Measurements from ENCODE around the gene GAL. TPM values are rescaled to one million over a fixed set of nuclear protein-coding genes. Genes with fewer than 3 reads are reported as not detected.
"Not testable (repeated sequence)": the region's sequence is repeated elsewhere in the genome, so short reads cannot be mapped to it uniquely, and the experiment has no call there.

Gene GAL
- total RNA-seq: 10 to 100 TPM in 3 of 8 experiments, 1 to 10 TPM in 2, under 1 TPM in 2, not detected in 1; 0.27 to 65.1 (median 5.7) TPM

- ATAC-seq (replicated peaks in 6 of 8): peak; percentile 80 to 94 (median 82)
- H3K4me3 ChIP-seq: peak within 1 kb of the TSS; percentile 20 to 39 (median 26)
- H3K27ac ChIP-seq: no peak within 1 kb of the TSS
- H3K4me1 ChIP-seq (replicated peaks in 1 of 2): peaks cover 0 to 7% of the 10 kb centered on the region in 2 donors
- in situ Hi-C loops (cut with MboI; ENCODE audit: low pct_unique_long_range_greater_than_20kb in 2 of 9, low sequenced_read_pairs in 9 of 9, unreplicated experiment in 9 of 9): no loop called here
- 0 to 40% (median 18%) methylated on average over 1 to 8 of the region's 113 CpGs; no CpG with 5 or more reads in 5 of the 10 experiments for WGBS, 10 experiments
Measured at GRCh38 chr11:68684385-68685356, at the start of gene GAL. Gene GAL (plus strand): TSS chr11:68684544. CDS start chr11:68684924, 380 bp downstream.

GRCh38 chr11:68634606-68635005 lies 49.7 kb upstream of the GAL start:
- in situ Hi-C loops (cut with MboI; ENCODE audit: low pct_unique_long_range_greater_than_20kb in 2 of 9, low sequenced_read_pairs in 9 of 9, unreplicated experiment in 9 of 9): loop anchor here in 1 of 9 experiments (25.0 kb wide), 2 partner anchors 103 to 253 kb away; no protein-coding TSS in a partner anchor
- not testable (repeated sequence) for H3K4me1 ChIP-seq (replicated peaks in 1 of 2); ATAC-seq (replicated peaks in 6 of 8); H3K4me3 ChIP-seq; H3K27ac ChIP-seq
- WGBS, 10 experiments: 15 to 100% (median 45%) methylated on average over 1 to 4 of the region's 7 CpGs; no CpG with 5 or more reads in 4 of the 10 experiments

GRCh38 chr11:68635172-68635571 lies 49.2 kb upstream of the GAL start:
- not testable (repeated sequence) for H3K4me3 ChIP-seq; H3K4me1 ChIP-seq (replicated peaks in 1 of 2); H3K27ac ChIP-seq; ATAC-seq (replicated peaks in 6 of 8)
- WGBS, 10 experiments: 60 to 100% (median 90%) methylated on average over 1 to 2 of the region's 7 CpGs; no CpG with 5 or more reads in 3 of the 10 experiments
- in situ Hi-C loops (cut with MboI; ENCODE audit: low pct_unique_long_range_greater_than_20kb in 2 of 9, low sequenced_read_pairs in 9 of 9, unreplicated experiment in 9 of 9): loop anchor here in 1 of 9 experiments (25.0 kb wide), 2 partner anchors 102 to 252 kb away; no protein-coding TSS in a partner anchor

- H3K4me1 ChIP-seq (replicated peaks in 1 of 2); H3K4me3 ChIP-seq; H3K27ac ChIP-seq; ATAC-seq (replicated peaks in 6 of 8): not testable (repeated sequence)
- in situ Hi-C loops (cut with MboI; ENCODE audit: low pct_unique_long_range_greater_than_20kb in 2 of 9, low sequenced_read_pairs in 9 of 9, unreplicated experiment in 9 of 9): loop anchor here in 1 of 9 experiments (25.0 kb wide), 2 partner anchors 101 to 251 kb away; no protein-coding TSS in a partner anchor
- 18 to 71% (median 24%) methylated on average over 3 to 6 of the region's 10 CpGs; no CpG with 5 or more reads in 7 of the 10 experiments for WGBS, 10 experiments
Measured at GRCh38 chr11:68635883-68636282, 48.5 kb upstream of the GAL start.

GRCh38 chr11:68639322-68639721 lies 45.0 kb upstream of the GAL start:
- H3K27ac ChIP-seq; H3K4me3 ChIP-seq; H3K4me1 ChIP-seq (replicated peaks in 1 of 2); ATAC-seq (replicated peaks in 6 of 8): not testable (repeated sequence)
- 100% methylated on average over 1 of the region's 3 CpGs; no CpG with 5 or more reads in 9 of the 10 experiments for WGBS, 10 experiments
- in situ Hi-C loops (cut with MboI; ENCODE audit: low pct_unique_long_range_greater_than_20kb in 2 of 9, low sequenced_read_pairs in 9 of 9, unreplicated experiment in 9 of 9): loop anchor here in 1 of 9 experiments (25.0 kb wide), 2 partner anchors 98 to 248 kb away; no protein-coding TSS in a partner anchor

GRCh38 chr11:68641880-68642279 lies 42.5 kb upstream of the GAL start:
- no peak for ATAC-seq (replicated peaks in 6 of 8)
- WGBS, 10 experiments: 62 to 100% (median 84%) methylated on average over 1 to 9 of the region's 15 CpGs; no CpG with 5 or more reads in 5 of the 10 experiments
- in situ Hi-C loops (cut with MboI; ENCODE audit: low pct_unique_long_range_greater_than_20kb in 2 of 9, low sequenced_read_pairs in 9 of 9, unreplicated experiment in 9 of 9): loop anchor here in 1 of 9 experiments (25.0 kb wide), 2 partner anchors 95 to 245 kb away; no protein-coding TSS in a partner anchor
- Histone ChIP-seq H3K4me3 (no peak overlapping the region), H3K4me1 (replicated peaks in 1 of 2) (no peaks in the 10 kb centered on the region), H3K27ac (no peak overlapping the region)

- in situ Hi-C loops (cut with MboI; ENCODE audit: low pct_unique_long_range_greater_than_20kb in 2 of 9, low sequenced_read_pairs in 9 of 9, unreplicated experiment in 9 of 9): loop anchor here in 1 of 9 experiments (25.0 kb wide), 2 partner anchors 94 to 244 kb away; no protein-coding TSS in a partner anchor
Measured at GRCh38 chr11:68643585-68643984, 40.8 kb upstream of the GAL start.

GRCh38 chr11:68646832-68647231 lies 37.5 kb upstream of the GAL start:
- H3K27ac ChIP-seq: no peak overlapping the region
- 57 to 100% (median 76%) methylated on average over 1 of the region's 1 CpG; no CpG with 5 or more reads in 4 of the 10 experiments for WGBS, 10 experiments
- in situ Hi-C loops (cut with MboI; ENCODE audit: low pct_unique_long_range_greater_than_20kb in 2 of 9, low sequenced_read_pairs in 9 of 9, unreplicated experiment in 9 of 9): loop anchor here in 1 of 9 experiments (25.0 kb wide), 2 partner anchors 90 to 240 kb away; no protein-coding TSS in a partner anchor
- ATAC-seq (replicated peaks in 6 of 8): no peak
- H3K4me3 ChIP-seq: no peak overlapping the region
- no peaks in the 10 kb centered on the region for H3K4me1 ChIP-seq (replicated peaks in 1 of 2)

More at GRCh38 chr11:68643585-68643984, 40.8 kb upstream of the GAL start:
- H3K4me3 ChIP-seq: no peak overlapping the region
- H3K4me1 ChIP-seq (replicated peaks in 1 of 2): no peaks in the 10 kb centered on the region
- ATAC-seq (replicated peaks in 6 of 8): peak in 2 of 8 experiments; percentile 20 to 74
- H3K27ac ChIP-seq: no peak overlapping the region
- WGBS, 10 experiments: 10 to 72% (median 30%) methylated on average over 4 to 11 of the region's 12 CpGs

GRCh38 chr11:68649851-68650555 lies 34.3 kb upstream of the GAL start:
- in situ Hi-C loops (cut with MboI; ENCODE audit: low pct_unique_long_range_greater_than_20kb in 2 of 9, low sequenced_read_pairs in 9 of 9, unreplicated experiment in 9 of 9): loop anchor here in 1 of 9 experiments (25.0 kb wide), 2 partner anchors 87 to 237 kb away; no protein-coding TSS in a partner anchor
- WGBS, 10 experiments: 50 to 100% (median 83%) methylated on average over 1 to 12 of the region's 38 CpGs; no CpG with 5 or more reads in 2 of the 10 experiments
- Histone ChIP-seq H3K4me3 (no peak overlapping the region), H3K4me1 (replicated peaks in 1 of 2) (no peaks in the 10 kb centered on the region), H3K27ac (no peak overlapping the region)
- no peak for ATAC-seq (replicated peaks in 6 of 8)

- WGBS, 10 experiments: 86 to 100% (median 98%) methylated on average over 1 to 5 of the region's 14 CpGs; no CpG with 5 or more reads in 6 of the 10 experiments
- Histone ChIP-seq H3K4me1 (replicated peaks in 1 of 2) (no peaks in the 10 kb centered on the region), H3K4me3 (no peak overlapping the region), H3K27ac (no peak overlapping the region)
- in situ Hi-C loops (cut with MboI; ENCODE audit: low pct_unique_long_range_greater_than_20kb in 2 of 9, low sequenced_read_pairs in 9 of 9, unreplicated experiment in 9 of 9): no loop called here
- no peak for ATAC-seq (replicated peaks in 6 of 8)
Measured at GRCh38 chr11:68650801-68651200, 33.5 kb upstream of the GAL start.

- 10 to 100% (median 80%) methylated on average over 1 to 2 of the region's 22 CpGs; no CpG with 5 or more reads in 5 of the 10 experiments for WGBS, 10 experiments
- no peak overlapping the region for H3K4me3 ChIP-seq
- ATAC-seq (replicated peaks in 6 of 8): no peak
- in situ Hi-C loops (cut with MboI; ENCODE audit: low pct_unique_long_range_greater_than_20kb in 2 of 9, low sequenced_read_pairs in 9 of 9, unreplicated experiment in 9 of 9): no loop called here
- no peaks in the 10 kb centered on the region for H3K4me1 ChIP-seq (replicated peaks in 1 of 2)
- H3K27ac ChIP-seq: no peak overlapping the region
Measured at GRCh38 chr11:68651208-68651984, 32.9 kb upstream of the GAL start.
